MG63 (cell line): ENCODE data around the gene ARMC7. TPM values are rescaled to one million over a fixed set of nuclear protein-coding genes. Genes with fewer than 3 reads are reported as not detected.

Experiments used
- total RNA-seq: library from RNA; depleted of rRNA; stranded (reverse); fragments of >200 nt; shearing (Covaris generic); gene quantifications from 2 replicates; pipeline ENCODE4 v1.2.3, GENCODE V29; 2014; ENCODE audit warnings: low replicate concordance; rRNA removed

Gene ARMC7
- total RNA-seq, 1 experiment from 2014 or later, result 12.0 TPM

Other genes with a start within 250 kb of the ARMC7 start
- gene FDXR, start 237.0 kb upstream of the ARMC7 start, total RNA-seq, result 8.4 and 15.6 TPM in 2 replicates
- gene FADS6, start 216.3 kb upstream of the ARMC7 start, total RNA-seq, result not detected in 2 replicates
- not detected in 2 replicates for gene USH1G, start 186.7 kb upstream of the ARMC7 start, total RNA-seq
- gene OTOP2, start 185.7 kb upstream of the ARMC7 start, total RNA-seq, result not detected in 2 replicates
- not detected in 2 replicates for gene OTOP3, start 174.1 kb upstream of the ARMC7 start, total RNA-seq
- gene HID1, start 137.2 kb upstream of the ARMC7 start, total RNA-seq, result not detected in 2 replicates
- gene CDR2L, start 122.3 kb upstream of the ARMC7 start, total RNA-seq, result 2.2 and 4.2 TPM in 2 replicates
- 94.3 and 148 TPM in 2 replicates for gene MRPL58, start 97.3 kb upstream of the ARMC7 start, total RNA-seq
- gene ATP5PD, start 63.0 kb upstream of the ARMC7 start, total RNA-seq, result 296 and 323 TPM in 2 replicates
- gene KCTD2, start 62.7 kb upstream of the ARMC7 start, total RNA-seq, result 15.6 and 17.0 TPM in 2 replicates
- gene SLC16A5, start 22.0 kb upstream of the ARMC7 start, total RNA-seq, result 0.12 and 0.33 TPM in 2 replicates
- 29.1 and 92.2 TPM in 2 replicates for gene NT5C, start 21.8 kb downstream of the ARMC7 start, total RNA-seq
- 117 and 285 TPM in 2 replicates for gene JPT1, start 44.5 kb downstream of the ARMC7 start, total RNA-seq
- gene SUMO2, start 73.0 kb downstream of the ARMC7 start, total RNA-seq, result 145 and 181 TPM in 2 replicates
- 75.0 and 100 TPM in 2 replicates for gene NUP85, start 95.7 kb downstream of the ARMC7 start, total RNA-seq
- gene GGA3, start 151.6 kb downstream of the ARMC7 start, total RNA-seq, result 5.8 and 9.2 TPM in 2 replicates
- 78.0 and 101 TPM in 2 replicates for gene MRPS7, start 151.9 kb downstream of the ARMC7 start, total RNA-seq
- gene MIF4GD, start 161.3 kb downstream of the ARMC7 start, total RNA-seq, result 4.4 and 18.2 TPM in 2 replicates
- 17.8 and 21.7 TPM in 2 replicates for gene SLC25A19, start 179.5 kb downstream of the ARMC7 start, total RNA-seq